ENCODE data around the gene SLAIN2.
A peak's percentile ranks its signal among the peaks of the same experiment; 100 is the strongest.
"Not testable (repeated sequence)": the region's sequence is repeated elsewhere in the genome, so short reads cannot be mapped to it uniquely, and the experiment has no call there.

Gene SLAIN2

DNA sequence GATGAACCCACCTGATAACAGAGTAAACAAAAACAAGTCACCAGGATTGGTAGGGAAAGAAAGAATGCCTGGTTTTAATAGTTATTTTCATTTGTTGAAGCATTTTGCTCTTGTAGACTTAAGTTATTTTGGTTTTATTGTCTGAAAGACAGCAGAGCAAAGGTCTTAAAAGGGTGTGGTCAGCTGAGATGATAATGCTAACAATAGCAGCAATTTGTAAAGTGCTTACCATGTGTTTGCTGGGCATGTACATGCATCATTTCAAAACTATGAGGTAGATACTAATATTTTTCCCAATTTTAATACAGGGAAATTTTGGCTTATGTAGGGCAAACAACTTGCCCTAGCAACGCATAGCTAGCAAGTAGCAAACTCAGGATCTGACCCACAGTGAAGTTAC is 95.0 kb downstream of the SLAIN2 start:
- in situ Hi-C loops (cut with HindIII; ENCODE audit: low sequenced_read_pairs): no loop called here
- no peak overlapping the region for H3K4me3 ChIP-seq (ENCODE audit: low read depth, low read length)
- TF ChIP-seq, protein P1, sequence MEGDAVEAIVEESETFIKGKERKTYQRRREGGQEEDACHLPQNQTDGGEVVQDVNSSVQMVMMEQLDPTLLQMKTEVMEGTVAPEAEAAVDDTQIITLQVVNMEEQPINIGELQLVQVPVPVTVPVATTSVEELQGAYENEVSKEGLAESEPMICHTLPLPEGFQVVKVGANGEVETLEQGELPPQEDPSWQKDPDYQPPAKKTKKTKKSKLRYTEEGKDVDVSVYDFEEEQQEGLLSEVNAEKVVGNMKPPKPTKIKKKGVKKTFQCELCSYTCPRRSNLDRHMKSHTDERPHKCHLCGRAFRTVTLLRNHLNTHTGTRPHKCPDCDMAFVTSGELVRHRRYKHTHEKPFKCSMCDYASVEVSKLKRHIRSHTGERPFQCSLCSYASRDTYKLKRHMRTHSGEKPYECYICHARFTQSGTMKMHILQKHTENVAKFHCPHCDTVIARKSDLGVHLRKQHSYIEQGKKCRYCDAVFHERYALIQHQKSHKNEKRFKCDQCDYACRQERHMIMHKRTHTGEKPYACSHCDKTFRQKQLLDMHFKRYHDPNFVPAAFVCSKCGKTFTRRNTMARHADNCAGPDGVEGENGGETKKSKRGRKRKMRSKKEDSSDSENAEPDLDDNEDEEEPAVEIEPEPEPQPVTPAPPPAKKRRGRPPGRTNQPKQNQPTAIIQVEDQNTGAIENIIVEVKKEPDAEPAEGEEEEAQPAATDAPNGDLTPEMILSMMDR (IDR thresholded peaks at IDR 0.05; ENCODE audit: low read depth, low read length): no peak
- no peak for DNase-seq (ENCODE audit: low read depth, low spot score)

DNA sequence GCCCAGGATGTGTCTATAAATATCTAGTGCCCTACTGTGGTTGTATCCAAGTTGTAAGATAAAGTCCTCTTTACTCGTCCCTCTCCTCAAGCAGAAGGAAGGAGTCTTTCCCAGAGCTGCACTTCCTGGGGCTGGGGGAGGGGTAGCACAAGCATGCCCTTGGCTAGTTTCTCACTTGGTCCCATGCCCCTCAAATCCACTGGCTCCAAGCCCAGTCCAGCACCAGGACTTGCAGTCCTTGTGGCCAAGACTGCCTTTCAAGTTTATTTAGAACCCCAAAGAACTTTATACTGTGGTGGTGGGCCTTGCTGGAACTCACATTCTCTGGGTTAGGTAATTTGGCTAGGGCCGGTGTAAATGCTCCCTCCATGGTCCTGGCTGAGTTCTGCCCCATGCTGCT is 98.7 kb downstream of the SLAIN2 start:
- no peak overlapping the region for H3K4me3 ChIP-seq (ENCODE audit: low read depth, low read length)
- TF ChIP-seq, protein P1 (IDR thresholded peaks at IDR 0.05; ENCODE audit: low read depth, low read length): no peak
- DNase-seq (ENCODE audit: low read depth, low spot score): no peak
- in situ Hi-C loops (cut with HindIII; ENCODE audit: low sequenced_read_pairs): no loop called here

DNA sequence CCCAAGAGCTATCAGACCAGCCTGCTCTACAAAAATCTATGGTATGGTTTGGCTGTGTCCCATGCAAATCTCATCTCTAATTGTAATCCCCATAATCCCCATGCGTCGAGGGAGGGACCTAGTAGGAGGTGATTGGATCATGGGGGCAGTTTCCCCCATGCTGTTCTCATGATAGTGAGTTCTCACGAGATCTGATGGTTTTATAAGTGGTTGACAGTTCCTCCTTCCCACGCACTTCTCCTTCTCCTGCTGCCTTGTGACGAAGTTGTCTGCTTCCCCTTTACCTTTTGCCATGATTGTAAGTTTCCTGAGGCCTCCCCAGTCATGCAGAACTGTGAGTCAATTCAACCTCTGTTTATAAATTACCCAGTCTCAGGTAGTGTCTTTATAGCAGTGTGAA is 99.6 kb downstream of the SLAIN2 start:
- H3K4me3 ChIP-seq (ENCODE audit: low read depth, low read length); DNase-seq (ENCODE audit: low read depth, low spot score); in situ Hi-C loops (cut with HindIII; ENCODE audit: low sequenced_read_pairs): not testable (repeated sequence)

DNA sequence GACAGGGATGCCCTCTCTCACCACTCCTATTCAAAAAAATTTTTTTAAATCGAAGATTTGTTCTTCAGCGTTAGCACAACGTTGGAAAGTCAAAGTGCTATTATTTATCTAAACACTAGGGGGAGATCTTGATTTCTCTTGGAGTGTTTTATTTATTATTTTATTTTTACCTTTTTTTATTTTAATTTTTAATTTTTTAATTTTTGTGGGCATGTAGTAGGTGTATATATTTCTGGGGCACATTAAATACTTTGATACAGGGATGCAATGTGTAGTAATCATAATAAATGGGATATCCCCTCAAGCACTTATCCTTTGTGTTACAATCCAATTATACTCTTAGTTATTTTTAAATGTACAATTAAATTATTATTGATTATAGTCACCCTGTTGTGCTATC is 104.4 kb downstream of the SLAIN2 start:
- H3K4me3 ChIP-seq (ENCODE audit: low read depth, low read length): no peak overlapping the region
- TF ChIP-seq, protein P1 (IDR thresholded peaks at IDR 0.05; ENCODE audit: low read depth, low read length): peak; percentile 48
- DNase-seq (ENCODE audit: low read depth, low spot score): peak; percentile 19
- in situ Hi-C loops (cut with HindIII; ENCODE audit: low sequenced_read_pairs): no loop called here

DNA sequence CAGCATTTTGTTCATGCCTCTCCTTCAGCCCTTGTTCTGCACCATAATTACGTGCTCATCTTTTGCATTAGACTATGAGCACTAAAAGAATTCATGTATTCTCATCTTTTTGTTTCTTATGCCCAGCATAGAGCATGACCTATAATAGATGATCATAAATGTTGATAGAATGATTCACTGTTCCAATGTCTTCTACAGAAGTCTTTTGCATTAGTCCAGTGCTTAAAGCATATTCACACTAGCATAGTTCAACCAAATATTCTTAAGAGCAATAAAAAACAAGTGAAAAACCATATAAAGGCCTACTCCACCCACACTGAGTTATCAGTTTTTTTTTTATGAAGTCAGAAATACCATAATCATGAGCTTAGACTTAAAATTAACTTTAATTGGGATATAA is 105.3 kb downstream of the SLAIN2 start:
- in situ Hi-C loops (cut with HindIII; ENCODE audit: low sequenced_read_pairs): no loop called here
- H3K4me3 ChIP-seq (ENCODE audit: low read depth, low read length): no peak overlapping the region
- DNase-seq (ENCODE audit: low read depth, low spot score): no peak
- TF ChIP-seq, protein P1 (IDR thresholded peaks at IDR 0.05; ENCODE audit: low read depth, low read length): no peak

DNA sequence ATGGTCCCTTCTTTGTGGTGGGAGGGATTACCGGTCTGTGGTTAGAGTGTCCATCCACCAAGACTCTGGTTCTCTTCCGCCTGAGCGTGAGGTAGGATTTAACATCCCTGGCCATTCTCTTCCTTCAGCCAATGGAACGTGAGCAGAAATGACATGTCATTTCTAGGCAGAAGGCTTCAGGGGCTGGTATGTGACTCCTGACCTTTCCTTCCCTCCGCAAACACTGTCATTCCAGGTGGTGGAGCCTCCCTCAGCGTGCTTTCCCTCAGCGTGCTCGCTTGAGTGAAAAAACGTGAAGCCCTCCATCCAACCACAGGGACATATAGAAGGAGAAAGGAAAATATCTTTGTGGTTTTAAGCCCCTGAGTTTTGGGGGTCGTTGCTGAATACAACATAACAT is 107.8 kb downstream of the SLAIN2 start:
- no peak overlapping the region for H3K4me3 ChIP-seq (ENCODE audit: low read depth, low read length)
- TF ChIP-seq, protein P1 (IDR thresholded peaks at IDR 0.05; ENCODE audit: low read depth, low read length): no peak
- DNase-seq (ENCODE audit: low read depth, low spot score): no peak
- in situ Hi-C loops (cut with HindIII; ENCODE audit: low sequenced_read_pairs): no loop called here

DNA sequence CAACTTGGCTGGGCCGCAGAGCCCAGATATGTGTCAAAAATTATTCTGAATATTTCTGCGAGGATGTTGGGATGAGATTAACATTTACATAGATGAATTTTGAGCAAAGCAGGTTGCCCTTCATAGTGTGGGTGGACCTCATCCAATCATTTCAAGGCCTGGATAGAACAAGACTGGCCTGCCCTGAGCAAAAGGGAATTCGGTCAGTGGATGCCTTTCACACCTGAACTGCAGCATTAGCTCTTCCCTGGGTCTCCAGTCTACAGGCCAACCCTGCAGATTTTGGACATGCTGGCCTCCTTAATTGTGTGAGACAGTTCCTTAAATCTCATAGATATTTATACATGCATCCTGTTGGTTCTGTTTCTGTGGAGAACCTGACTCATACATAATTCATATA is 109.4 kb downstream of the SLAIN2 start:
- DNase-seq (ENCODE audit: low read depth, low spot score): no peak
- no peak overlapping the region for H3K4me3 ChIP-seq (ENCODE audit: low read depth, low read length)
- TF ChIP-seq, protein P1 (IDR thresholded peaks at IDR 0.05; ENCODE audit: low read depth, low read length): no peak
- in situ Hi-C loops (cut with HindIII; ENCODE audit: low sequenced_read_pairs): no loop called here

DNA sequence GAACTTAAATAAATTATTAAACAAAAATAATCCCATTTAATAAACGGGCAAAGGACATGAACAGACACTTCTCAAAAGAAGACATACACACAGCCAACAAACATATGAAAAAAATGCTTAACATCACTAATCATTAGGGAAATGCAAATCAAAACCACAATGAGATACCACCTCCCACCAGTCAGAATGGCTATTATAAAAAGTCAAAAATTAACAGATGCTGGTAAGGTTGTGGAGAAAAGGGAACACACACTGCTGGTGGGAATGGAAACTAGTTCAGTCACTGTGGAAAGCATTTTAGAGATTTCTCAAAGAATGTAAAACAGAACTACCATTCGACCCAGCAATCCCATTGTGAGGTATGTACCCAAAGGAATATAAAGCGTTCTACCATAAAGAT is 110.3 kb downstream of the SLAIN2 start:
- in situ Hi-C loops (cut with HindIII; ENCODE audit: low sequenced_read_pairs); H3K4me3 ChIP-seq (ENCODE audit: low read depth, low read length); DNase-seq (ENCODE audit: low read depth, low spot score): not testable (repeated sequence)
